ENCODE results near the gene CHRNE. TPM values are rescaled to one million over a fixed set of nuclear protein-coding genes. Genes with fewer than 3 reads are reported as not detected.
A peak's percentile ranks its signal among the peaks of the same experiment; 100 is the strongest.
"Not testable (repeated sequence)": the region's sequence is repeated elsewhere in the genome, so short reads cannot be mapped to it uniquely, and the experiment has no call there.

Gene CHRNE
- polyA plus RNA-seq, 1 donor: 2.3 TPM

GRCh38 chr17:4939796-4940554 lies 37.1 kb upstream of the CHRNE start, which contains the start of the genes RNF167 and SLC25A11:
TSS of gene RNF167 (plus strand) at chr17:4940268. CDS start at chr17:4940910, 642 bp downstream.
TSS of gene SLC25A11 (minus strand) at chr17:4940046. CDS start at chr17:4939910, 136 bp downstream.
- peak; percentile 99 for DNase-seq (ENCODE audit: low read depth)

DNA sequence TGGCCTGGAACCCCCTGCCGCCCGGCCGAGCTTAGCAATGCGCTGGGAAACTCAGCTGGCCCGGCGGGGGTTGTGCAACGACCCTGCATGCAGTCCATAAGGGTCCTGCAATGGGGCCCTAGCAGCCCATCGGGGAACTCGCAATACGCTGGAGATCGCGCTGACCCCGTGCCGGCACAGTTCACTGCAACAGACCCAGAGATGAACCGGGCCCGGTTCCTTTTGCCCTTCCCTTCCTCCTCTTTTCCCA lies 36.6 kb upstream of the CHRNE start:
- no peak for DNase-seq (ENCODE audit: low read depth)

- no peak for DNase-seq (ENCODE audit: low read depth)
Measured at GRCh38 chr17:4938688-4939545, 36.0 kb upstream of the CHRNE start.

DNA sequence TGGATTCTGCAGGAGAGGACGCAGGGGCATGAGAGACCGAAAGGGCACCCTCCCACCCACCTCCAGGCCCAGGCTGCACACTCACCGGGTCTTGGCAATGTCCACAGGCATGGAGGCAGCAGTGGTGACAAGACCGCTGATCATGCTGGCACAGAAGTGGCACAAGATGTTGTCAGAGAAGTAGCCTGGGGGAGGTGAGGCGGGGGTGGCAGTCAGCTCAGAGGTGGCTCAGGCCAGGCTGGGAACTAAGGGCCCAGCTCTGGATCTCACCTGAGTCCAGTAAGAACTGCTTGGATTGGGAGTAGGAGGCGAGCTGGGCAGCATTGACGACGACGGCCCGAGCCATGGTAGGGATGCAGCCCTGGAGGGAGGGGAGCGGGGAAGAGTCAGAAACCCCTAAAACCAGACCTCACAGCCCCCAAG lies 35.2 kb upstream of the CHRNE start:
- DNase-seq (ENCODE audit: low read depth): no peak

DNA sequence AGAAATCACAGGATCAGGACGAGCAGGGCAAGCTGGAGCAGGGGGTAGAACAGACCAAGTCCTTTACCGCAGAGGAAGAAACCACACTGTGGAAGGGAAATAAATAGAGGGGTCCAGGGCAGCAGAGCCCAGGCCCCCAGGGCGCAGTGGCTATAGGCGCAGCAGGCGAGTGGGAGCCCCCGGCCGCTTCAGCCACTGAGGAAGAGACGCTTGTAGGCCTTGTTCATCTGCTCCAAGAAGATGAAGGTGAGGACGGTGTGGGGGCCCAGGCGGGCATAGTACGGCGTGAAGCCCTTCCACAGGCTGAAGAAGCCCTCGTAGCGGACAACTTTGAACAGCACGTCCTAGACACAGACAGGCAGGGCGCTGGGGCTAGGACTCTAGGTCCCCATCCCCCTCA lies 34.7 kb upstream of the CHRNE start:
- no peak for DNase-seq (ENCODE audit: low read depth)

DNA sequence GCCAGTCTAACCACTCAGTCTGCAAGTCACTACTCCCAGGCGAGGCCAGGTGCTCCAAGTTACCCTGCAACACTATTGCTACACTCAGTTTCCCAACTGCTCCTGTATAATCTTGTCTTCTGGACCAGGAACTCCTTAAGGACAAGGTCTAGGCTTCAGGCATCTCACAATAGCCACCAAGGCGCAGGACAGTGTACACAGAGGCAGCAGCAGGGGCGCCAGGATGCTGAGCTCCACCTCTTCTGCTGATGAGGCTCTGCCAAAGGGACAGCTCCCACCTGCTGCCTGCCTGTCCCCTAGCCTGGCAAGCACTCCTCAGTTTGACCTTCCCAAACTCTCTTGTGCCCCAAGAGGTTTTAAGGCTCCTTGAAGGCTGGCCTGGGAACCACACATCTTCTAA lies 33.5 kb upstream of the CHRNE start:
- DNase-seq (ENCODE audit: low read depth): no peak

DNA sequence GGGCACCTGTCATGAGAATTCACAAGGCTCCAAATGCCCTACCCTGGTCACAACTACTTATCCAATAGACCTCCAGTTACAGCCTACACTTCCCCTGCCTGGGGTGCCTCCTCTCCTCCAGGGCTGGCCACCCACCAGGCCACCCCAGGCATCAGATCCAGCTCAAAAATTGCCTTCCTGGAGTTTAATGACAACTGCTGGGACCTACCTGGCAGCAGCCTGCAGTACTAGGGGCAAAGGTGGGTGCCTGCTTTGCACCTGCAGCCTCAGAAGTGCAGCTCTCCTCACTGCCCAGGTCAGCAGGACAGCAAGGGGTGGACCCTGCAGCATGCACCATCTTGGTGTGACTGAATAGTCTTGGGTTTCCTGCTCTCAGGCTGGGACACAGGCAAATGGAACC lies 32.8 kb upstream of the CHRNE start:
- DNase-seq (ENCODE audit: low read depth): no peak

DNA sequence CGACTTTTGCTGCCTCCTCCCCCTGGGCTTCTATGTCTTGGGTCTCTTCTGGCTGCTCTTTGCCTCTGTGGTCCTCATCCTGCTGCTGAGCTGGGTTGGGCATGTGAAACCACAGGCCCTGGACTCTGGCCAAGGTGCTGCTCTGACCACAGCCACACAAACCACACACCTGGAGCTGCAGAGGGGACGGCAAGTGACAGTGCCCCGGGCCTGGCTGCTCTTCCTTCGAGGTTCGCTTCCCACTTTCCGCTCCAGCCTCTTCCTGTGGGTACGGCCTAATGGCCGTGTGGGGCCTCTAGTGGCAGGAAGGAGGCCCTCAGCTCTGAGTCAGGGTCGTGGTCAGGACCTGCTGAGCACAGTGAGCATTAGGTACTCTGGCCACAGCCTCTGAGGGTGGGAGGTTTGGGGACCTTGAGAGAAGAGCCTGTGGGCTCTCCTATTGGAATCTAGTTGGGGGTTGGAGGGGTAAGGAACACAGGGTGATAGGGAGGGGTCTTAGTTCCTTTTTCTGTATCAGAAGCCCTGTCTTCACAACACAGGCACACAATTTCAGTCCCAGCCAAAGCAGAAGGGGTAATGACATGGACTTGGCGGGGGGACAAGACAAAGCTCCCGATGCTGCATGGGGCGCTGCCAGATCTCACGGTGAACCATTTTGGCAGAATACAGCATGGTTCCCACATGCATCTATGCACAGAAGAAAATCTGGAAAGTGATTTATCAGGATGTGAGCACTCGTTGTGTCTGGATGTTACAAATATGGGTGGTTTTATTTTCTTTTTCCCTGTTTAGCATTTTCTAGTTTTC lies 31.5 kb upstream of the CHRNE start:
- no peak for DNase-seq (ENCODE audit: low read depth)

GRCh38 chr17:4933646-4934045 lies 30.7 kb upstream of the CHRNE start:
- no peak for DNase-seq (ENCODE audit: low read depth)

- no peak for DNase-seq (ENCODE audit: low read depth)
Measured at GRCh38 chr17:4932756-4933155, 29.9 kb upstream of the CHRNE start.

DNA sequence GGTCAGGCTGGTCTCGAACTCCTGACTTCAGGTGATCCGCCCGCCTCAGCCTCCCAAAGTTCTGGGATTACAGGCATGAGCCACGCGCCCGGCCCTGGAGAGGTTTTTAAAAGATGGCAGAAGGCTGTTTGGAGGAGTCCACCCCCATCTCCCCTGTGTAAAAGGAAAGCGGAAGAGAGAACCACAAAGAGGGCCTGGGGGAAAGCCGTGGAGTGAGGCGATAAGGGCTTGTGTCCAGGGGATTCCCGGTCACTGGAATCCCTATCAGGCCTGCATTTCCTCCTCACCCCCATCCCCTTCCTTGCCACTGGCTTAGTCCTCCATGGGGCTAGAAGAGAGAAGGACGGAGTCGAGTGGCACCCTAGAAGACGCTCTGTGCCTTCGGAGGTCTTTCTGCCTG lies 29.1 kb upstream of the CHRNE start, which contains the start of gene GP1BA:
Gene GP1BA, plus strand, starts transcription at position 315 of the 400 bp plus-strand sequence. CDS start 328 bp downstream, outside the sequence.
- no peak for DNase-seq (ENCODE audit: low read depth)

DNA sequence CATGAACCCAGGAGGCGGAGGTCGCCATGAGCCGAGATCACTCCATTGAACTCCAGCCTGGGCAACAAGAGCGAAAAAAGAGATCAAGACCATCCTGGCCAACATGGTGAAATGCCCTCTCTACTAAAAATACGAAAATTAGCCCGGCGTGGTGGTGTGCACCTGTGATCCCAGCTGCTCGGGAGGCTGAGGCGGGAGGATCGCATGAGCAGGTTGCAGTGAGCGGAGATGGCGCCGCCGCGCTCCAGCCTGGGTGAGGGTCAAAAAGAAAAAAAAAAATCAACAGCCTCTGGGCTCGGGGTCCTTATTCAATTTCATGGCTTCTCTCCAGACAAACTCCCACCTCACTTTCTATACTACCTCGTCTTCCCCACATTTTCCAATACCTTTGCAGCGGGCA lies 26.0 kb upstream of the CHRNE start:
- DNase-seq (ENCODE audit: low read depth): no peak

GRCh38 chr17:4926577-4927335 lies 23.9 kb upstream of the CHRNE start:
- not testable (repeated sequence) for DNase-seq (ENCODE audit: low read depth)

- DNase-seq (ENCODE audit: low read depth): no peak
Measured at GRCh38 chr17:4921320-4921719, 18.4 kb upstream of the CHRNE start.

DNA sequence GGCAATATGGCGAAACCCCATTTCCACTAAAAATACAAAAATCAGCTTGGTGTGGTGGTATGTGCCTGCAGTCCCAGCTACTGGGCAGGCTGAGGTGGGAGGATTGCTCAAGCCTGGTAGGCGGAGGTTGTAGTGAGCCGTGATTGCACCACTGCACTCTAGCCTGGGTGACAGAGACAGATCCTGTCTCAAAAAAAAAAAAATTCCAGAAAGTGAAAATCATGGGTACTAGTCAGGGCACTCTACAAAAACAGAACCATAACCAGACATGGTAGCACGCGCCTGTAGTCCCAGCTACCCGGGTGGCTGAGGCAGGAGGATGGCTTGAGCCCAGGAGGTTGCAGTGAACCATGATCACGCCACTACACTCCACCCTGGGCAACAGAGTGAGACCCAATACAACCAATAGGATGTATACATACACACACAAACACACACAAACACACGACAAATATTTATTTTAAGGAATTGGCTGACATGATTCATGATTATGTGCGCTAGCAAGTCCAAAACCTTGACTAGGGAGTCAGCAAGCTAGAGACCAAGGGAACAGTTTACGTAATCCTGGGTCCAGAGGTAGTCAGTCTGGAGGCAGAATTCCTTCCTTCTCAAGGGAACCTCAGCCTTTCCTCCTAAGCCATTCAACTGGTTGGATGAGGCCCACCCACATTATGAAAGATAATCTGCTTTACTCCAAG lies 17.6 kb upstream of the CHRNE start:
- no peak for DNase-seq (ENCODE audit: low read depth)

GRCh38 chr17:4919511-4920047 lies 16.7 kb upstream of the CHRNE start:
- no peak for DNase-seq (ENCODE audit: low read depth)

DNA sequence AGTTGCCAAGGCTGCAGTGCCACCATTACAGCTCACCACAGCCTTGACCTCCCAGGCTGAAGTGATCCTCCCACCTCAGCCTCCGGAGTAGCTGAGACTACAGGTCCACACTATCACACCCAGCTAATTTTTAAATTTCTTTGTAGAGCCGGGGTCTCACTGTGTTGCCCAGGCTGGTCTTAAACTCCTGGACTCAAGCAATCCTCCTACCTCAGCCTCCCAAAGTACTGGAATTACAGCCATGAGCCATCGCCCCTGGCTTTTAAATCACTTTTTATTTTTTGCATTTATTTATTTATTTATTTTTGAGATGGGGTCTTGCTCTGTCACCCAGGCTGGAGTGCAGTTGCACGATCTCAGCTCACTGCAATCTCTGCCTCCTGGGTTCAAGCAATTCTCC lies 11.7 kb upstream of the CHRNE start:
- DNase-seq (ENCODE audit: low read depth): not testable (repeated sequence)

DNA sequence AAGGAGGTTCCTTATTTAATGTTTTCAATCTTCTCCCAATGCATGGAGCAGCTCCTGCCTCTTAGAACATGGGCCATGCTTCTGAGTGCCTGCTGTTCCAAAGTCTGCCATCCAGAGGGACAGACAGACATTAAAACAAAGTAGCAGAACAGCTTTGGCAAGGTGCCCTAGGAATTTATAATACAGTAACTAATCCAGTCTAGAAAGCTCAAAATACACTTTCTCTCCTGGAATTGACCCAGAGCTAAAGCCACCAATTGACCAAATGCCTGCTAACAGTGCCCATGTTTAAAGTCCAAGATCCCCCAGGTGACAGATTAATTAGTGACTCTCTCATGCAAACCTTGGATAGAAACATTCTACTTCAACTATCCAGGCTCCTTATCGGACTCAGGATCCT lies 11.1 kb upstream of the CHRNE start:
- no peak for DNase-seq (ENCODE audit: low read depth)

- peak; percentile 76 for DNase-seq (ENCODE audit: low read depth)
Measured at GRCh38 chr17:4908711-4909496, 6.0 kb upstream of the CHRNE start.

- no peak for DNase-seq (ENCODE audit: low read depth)
Measured at GRCh38 chr17:4908301-4908700, 5.4 kb upstream of the CHRNE start.

Data from forelimb muscle (tissue), 1 donor.